PC-3 (cell line): ENCODE results near the gene AGAP9.

ENCODE experiments used
- CTCF ChIP-seq: fragments of 300-600 bp; sonication (generic); conservative IDR thresholded peaks from 2 replicates; pipeline ENCODE4 v1.5.1; 2017; ENCODE audit warnings: antibody characterized with exemption, low read depth, mild to moderate bottlenecking, low read length
- EZH2 ChIP-seq: fragments of 300-600 bp; sonication (generic); IDR thresholded peaks from one replicate; pipeline ENCODE4 v1.6.1; 2017; ENCODE audit warnings: antibody characterized with exemption, mild to moderate bottlenecking, low read length; ENCODE audit not compliant: unreplicated experiment

GRCh38 chr10:47454008-47454779 is 69.2 kb downstream of the AGAP9 start:
- no peak for TF ChIP-seq CTCF
- no peak for TF ChIP-seq EZH2
